Lower leg skin (tissue), 4 donors: ENCODE results near the gene INSRR. TPM values are rescaled to one million over a fixed set of nuclear protein-coding genes. Genes with fewer than 3 reads are reported as not detected.

Source experiments
- DNase-seq, 2 donors: peaks; one replicate each; pipeline ENCODE4 v3.0.0-alpha.2; 2019; ENCODE audit warnings: low spot score in 2 of 2
- H3K4me3 ChIP-seq: fragments of 200-600 bp; sonication (generic); 2 replicates; pipeline ENCODE4 v1.5.1; 2017; ENCODE audit warnings: mild to moderate bottlenecking, low read depth; ENCODE audit not compliant: poor library complexity, severe bottlenecking
- CTCF ChIP-seq, 3 donors: fragments of 450-650 bp; IDR thresholded peaks; one replicate each; pipeline ENCODE4 v1.5.1; 2016; ENCODE audit warnings: antibody characterized with exemption in 3 of 3, mild to moderate bottlenecking in 3 of 3, moderate library complexity in 2 of 3
- POLR2A ChIP-seq, 2 donors: fragments of 450-650 bp; IDR thresholded peaks; one replicate each; pipeline ENCODE4 v1.6.1; 2016 to 2017; ENCODE audit warnings: antibody characterized with exemption in 2 of 2, mild to moderate bottlenecking in 1 of 2, moderate library complexity in 1 of 2
- WGBS, 2 donors: methylation state at CpG; one replicate each; pipeline ENCODE4 v1.1.5; 2018; 5-methylcytosine and 5-hydroxymethylcytosine counted together
- intact Hi-C: fragments of 100-400 bp; cut with DNase I; formaldehyde crosslinking; loops from one replicate; pipeline ENCODE4 v1.15.0; 2023; ENCODE audit warnings: low total_unique reads
- total RNA-seq, 4 donors: library from RNA; depleted of rRNA; stranded (reverse); fragments of >200 nt; gene quantifications; one replicate each; pipeline ENCODE4 v1.1.0, GENCODE V29; 2016

The INSRR gene
- total RNA-seq, 4 donors from 2014 or later: not detected

- WGBS, 2 donors: 86 to 91% methylated on average over 13 of the region's 13 CpGs
- intact Hi-C loops: no loop called here
- DNase-seq: peak in 1 of 2 donors; percentile 77
- no peak overlapping the region for H3K4me3 ChIP-seq
- TF ChIP-seq CTCF (IDR thresholded peaks at IDR 0.05): no peak
- TF ChIP-seq POLR2A (IDR thresholded peaks at IDR 0.05): no peak
These were observed 55.6 kb downstream of the INSRR start for GRCh38 chr1:156803086-156803851.

GRCh38 chr1:156802421-156802935, 56.4 kb downstream of the INSRR start:
- 93 to 94% methylated on average over 8 of the region's 8 CpGs for WGBS, 2 donors
- DNase-seq: peak in 1 of 2 donors; percentile 74
- intact Hi-C loops: no loop called here
- no peak overlapping the region for H3K4me3 ChIP-seq
- TF ChIP-seq POLR2A (IDR thresholded peaks at IDR 0.05): no peak

- H3K4me3 ChIP-seq: no peak overlapping the region
- TF ChIP-seq CTCF (IDR thresholded peaks at IDR 0.05) (no peak), POLR2A (IDR thresholded peaks at IDR 0.05) (no peak)
- intact Hi-C loops: no loop called here
- WGBS, 2 donors: 70 to 78% methylated on average over 6 to 7 of the region's 7 CpGs
- DNase-seq: peak in 1 of 2 donors; percentile 73
These were observed 57.4 kb downstream of the INSRR start for GRCh38 chr1:156801409-156802121.

- no peak overlapping the region for H3K4me3 ChIP-seq
- WGBS, 2 donors: 37 to 41% methylated on average over 4 of the region's 4 CpGs
- intact Hi-C loops: no loop called here
- TF ChIP-seq POLR2A (IDR thresholded peaks at IDR 0.05) (no peak), CTCF (IDR thresholded peaks at IDR 0.05) (no peak)
- peak in 1 of 2 donors; percentile 66 for DNase-seq
These were observed 61.6 kb downstream of the INSRR start for GRCh38 chr1:156797212-156797871.

GRCh38 chr1:156796340-156797097, 62.4 kb downstream of the INSRR start:
- intact Hi-C loops: no loop called here
- no peak for DNase-seq
- no peak overlapping the region for H3K4me3 ChIP-seq
- 75 to 81% methylated on average over 8 of the region's 8 CpGs for WGBS, 2 donors
- no peak for TF ChIP-seq CTCF (IDR thresholded peaks at IDR 0.05)
